HG03135 (cell line): ENCODE measurements around the gene VEZF1.

Experiments used
- ATAC-seq: cut with Tn5 transposase; IDR thresholded peaks from one replicate; pipeline ENCODE4 v1.9.1; 2021; ENCODE audit warnings: mild to moderate bottlenecking, moderate library complexity; ENCODE audit not compliant: unreplicated experiment

Gene VEZF1

GRCh38 chr17:57930239-57930638, 57.8 kb downstream of the VEZF1 start:
- no peak for ATAC-seq

GRCh38 chr17:57929386-57929785, 58.7 kb downstream of the VEZF1 start:
- ATAC-seq: no peak

GRCh38 chr17:57928928-57929327, 59.1 kb downstream of the VEZF1 start:
- no peak for ATAC-seq

GRCh38 chr17:57927048-57927723, 60.9 kb downstream of the VEZF1 start:
- no peak for ATAC-seq

- no peak for ATAC-seq
Measured at GRCh38 chr17:57926723-57927047, 61.4 kb downstream of the VEZF1 start.

GRCh38 chr17:57925361-57925990, 62.6 kb downstream of the VEZF1 start:
- ATAC-seq: no peak

GRCh38 chr17:57924677-57925076, 63.4 kb downstream of the VEZF1 start:
- no peak for ATAC-seq
